CD4-positive, alpha-beta T cell (primary cell): ENCODE data around the gene MALSU1. TPM values are rescaled to one million over a fixed set of nuclear protein-coding genes. Genes with fewer than 3 reads are reported as not detected.

ENCODE experiments used
- ATAC-seq: fragments of 200-7000 bp; cut with Tn5 transposase; one replicate; pipeline ENCODE4 v1.10.0; 2022; ENCODE audit warnings: mild to moderate bottlenecking; ENCODE audit not compliant: poor library complexity
- CTCF ChIA-PET: fragments of 350-600 bp; sonication (Branson Sonifier 250); formaldehyde crosslinking; loops from one replicate; lab custom pipeline; 2021; ENCODE audit warnings: antibody characterized with exemption, inconsistent platforms; lab: Charles Lee
- POLR2A ChIA-PET: fragments of 350-600 bp; sonication (Branson Sonifier 250); formaldehyde crosslinking; loops from one replicate; lab custom pipeline; 2021; ENCODE audit warnings: antibody characterized with exemption, inconsistent platforms; lab: Charles Lee
- DNase-seq, 14 experiments: peaks; one replicate each; pipeline ENCODE4 v3.0.0-alpha.2; 2013 to 2020; ENCODE audit warnings: mixed read lengths in 2 of 14
- H3K27ac ChIP-seq, 2 donors: one replicate each; pipeline versions ENCODE4 v1.5.1 to v1.7.0; 2013; ENCODE audit warnings: low read length in 2 of 2, low read depth in 1 of 2, mild to moderate bottlenecking in 1 of 2
- H3K27me3 ChIP-seq, 2 experiments: 1 replicate in 1 of 2; 2 replicates in 1 of 2; pipeline versions ENCODE4 v1.6.1 to v1.7.0; 2013; ENCODE audit warnings: low read length in 2 of 2, control low read depth in 1 of 2, mild to moderate bottlenecking in 1 of 2, moderate library complexity in 1 of 2; ENCODE audit not compliant: insufficient read depth in 2 of 2, control insufficient read depth in 1 of 2
- H3K36me3 ChIP-seq: one replicate; pipeline ENCODE4 v1.6.1; 2013; ENCODE audit warnings: low read length, control low read depth; ENCODE audit not compliant: insufficient read depth
- H3K4me1 ChIP-seq: one replicate; pipeline ENCODE4 v1.6.1; 2013; ENCODE audit warnings: low read length, control low read depth; ENCODE audit not compliant: insufficient read depth
- H3K4me3 ChIP-seq: one replicate; pipeline ENCODE4 v1.5.1; 2013; ENCODE audit warnings: mild to moderate bottlenecking, low read length, moderate library complexity
- H3K9me3 ChIP-seq, 2 experiments: 1 replicate in 1 of 2; 2 replicates in 1 of 2; pipeline versions ENCODE4 v1.6.1 to v1.7.0; 2013; ENCODE audit warnings: low read length in 2 of 2, mild to moderate bottlenecking in 2 of 2, control low read depth in 1 of 2, moderate library complexity in 1 of 2; ENCODE audit not compliant: control insufficient read depth in 1 of 2, insufficient read depth in 1 of 2
- H3K27ac Mint-ChIP-seq: one replicate; pipeline ENCODE4 v1.8.0; 2020; ENCODE audit warnings: mixed read lengths
- H3K27me3 Mint-ChIP-seq: one replicate; pipeline ENCODE4 v1.8.0; 2021; ENCODE audit warnings: mixed read lengths
- H3K36me3 Mint-ChIP-seq: one replicate; pipeline ENCODE4 v1.8.0; 2021; ENCODE audit warnings: low read depth, mixed read lengths
- H3K4me1 Mint-ChIP-seq: one replicate; pipeline ENCODE4 v1.8.0; 2021; ENCODE audit warnings: low read depth, mixed read lengths
- H3K4me3 Mint-ChIP-seq: one replicate; pipeline ENCODE4 v1.8.0; 2020; ENCODE audit warnings: mild to moderate bottlenecking, mixed read lengths
- H3K9me3 Mint-ChIP-seq: one replicate; pipeline ENCODE4 v1.8.0; 2020; ENCODE audit warnings: mixed read lengths
- CTCF ChIP-seq: fragments of 200-600 bp; IDR thresholded peaks from one replicate; pipeline ENCODE4 v1.8.0; 2022; ENCODE audit warnings: antibody characterized with exemption, mild to moderate bottlenecking
- intact Hi-C, 2 experiments: fragments of 100-400 bp; cut with DNase I in 1 of 2; cut with micrococcal nuclease in 1 of 2; formaldehyde crosslinking; loops; one replicate each; pipeline versions ENCODE4 v1.15.1 to v1.9.0; 2023 to 2025; cut with DNase I, micrococcal nuclease
- total RNA-seq, 174 experiments: library from RNA in 2 of 174; stranded (reverse) in 2 of 174; gene quantifications; one replicate each; pipeline ENCODE4 v1.2.3 and lab custom pipeline; 2021 to 2026

Gene MALSU1
- total RNA-seq, 2 experiments from 2014 or later, result 50.5 to 50.9 TPM

- Mint-ChIP-seq H3K27ac (no peak overlapping the region), H3K27me3 (peaks cover 9% of the 10 kb centered on the region), H3K4me3 (no peak overlapping the region), H3K36me3 (no peaks in the 10 kb centered on the region), H3K9me3 (no peaks in the 10 kb centered on the region), H3K4me1 (no peaks in the 10 kb centered on the region)
- no peaks in the 10 kb centered on the region for H3K36me3 ChIP-seq
- no peak for DNase-seq
- ChIA-PET POLR2A (no interaction called here), CTCF (no interaction called here)
- no peak for ATAC-seq
- TF ChIP-seq CTCF, result no peak
- no peak overlapping the region for H3K27ac ChIP-seq
- H3K9me3 ChIP-seq, result no peaks in the 10 kb centered on the region
- no peaks in the 10 kb centered on the region for H3K4me1 ChIP-seq
- H3K27me3 ChIP-seq, result peaks cover 0 to 4% of the 10 kb centered on the region in 2 experiments
- intact Hi-C loops, result no loop called here
- no peak overlapping the region for H3K4me3 ChIP-seq
These were observed 38.2 kb downstream of the MALSU1 start for GRCh38 chr7:23337374-23337773.

DNA sequence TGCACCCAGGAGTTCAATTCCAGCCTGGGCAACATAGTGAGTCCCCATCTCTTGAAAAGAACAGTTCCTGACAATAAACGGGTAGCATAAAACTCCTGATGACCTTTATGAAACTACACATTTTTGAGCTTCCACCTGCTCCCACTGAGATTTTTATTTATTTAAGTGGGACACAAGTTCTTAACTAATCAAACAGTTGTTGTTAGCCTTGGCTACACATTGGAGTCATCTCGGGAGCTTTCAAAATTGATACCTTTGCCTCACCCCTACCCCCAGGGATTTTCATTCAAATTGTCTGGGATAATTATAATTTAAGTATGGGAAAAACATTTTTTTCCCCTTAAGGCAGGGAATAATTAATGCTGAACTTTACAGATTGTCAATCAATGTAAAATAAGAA, 39.3 kb downstream of the MALSU1 start:
- Mint-ChIP-seq H3K36me3 (no peaks in the 10 kb centered on the region), H3K27me3 (peaks cover 6% of the 10 kb centered on the region), H3K4me3 (no peak overlapping the region), H3K9me3 (no peaks in the 10 kb centered on the region), H3K4me1 (no peaks in the 10 kb centered on the region), H3K27ac (no peak overlapping the region)
- Histone ChIP-seq H3K4me3 (no peak overlapping the region), H3K4me1 (no peaks in the 10 kb centered on the region), H3K36me3 (no peaks in the 10 kb centered on the region), H3K9me3 (no peaks in the 10 kb centered on the region), H3K27me3 (peaks cover 0 to 4% of the 10 kb centered on the region in 2 experiments), H3K27ac (no peak overlapping the region)
- CTCF ChIA-PET, result no interaction called here
- POLR2A ChIA-PET, result interaction anchor here (0.8 kb wide), 1 partner anchor 10 kb away, joined by 3 read pairs; no protein-coding TSS in a partner anchor
- DNase-seq (no peak), ATAC-seq (no peak)
- no peak for TF ChIP-seq CTCF
- intact Hi-C loops, result no loop called here

GRCh38 chr7:23338863-23339262, 39.7 kb downstream of the MALSU1 start:
- Mint-ChIP-seq H3K27me3 (peaks cover 4% of the 10 kb centered on the region), H3K4me1 (no peaks in the 10 kb centered on the region), H3K27ac (no peak overlapping the region), H3K4me3 (no peak overlapping the region), H3K36me3 (no peaks in the 10 kb centered on the region), H3K9me3 (no peaks in the 10 kb centered on the region)
- ATAC-seq, result no peak
- Histone ChIP-seq H3K36me3 (no peaks in the 10 kb centered on the region), H3K27me3 (peaks cover 0 to 4% of the 10 kb centered on the region in 2 experiments), H3K4me3 (no peak overlapping the region), H3K9me3 (no peaks in the 10 kb centered on the region), H3K27ac (no peak overlapping the region), H3K4me1 (no peaks in the 10 kb centered on the region)
- ChIA-PET CTCF (no interaction called here), POLR2A (interaction anchor here (0.8 kb wide), 1 partner anchor 10 kb away, joined by 3 read pairs; no protein-coding TSS in a partner anchor)
- no peak for TF ChIP-seq CTCF
- intact Hi-C loops, result no loop called here
- DNase-seq, result no peak
